HEK293 (cell line): ENCODE data around the gene GRM3.

ENCODE experiments used
- CTCF ChIA-PET: fragments of 350-600 bp; formaldehyde crosslinking; extraction: SDS; loops from one replicate; lab custom pipeline; 2021; ENCODE audit warnings: antibody characterized with exemption; lab: Yijun Ruan, JAX
- POLR2A ChIA-PET: fragments of 300-600 bp; formaldehyde crosslinking; extraction: SDS; loops from one replicate; lab custom pipeline; 2020; ENCODE audit warnings: antibody characterized with exemption, inconsistent platforms; lab: Yijun Ruan, JAX
- H3K27ac ChIP-seq: fragments of 200-500 bp; sonication (Bioruptor generic); 2 replicates; pipeline ENCODE4 v1.5.1; 2014; ENCODE audit warnings: low read depth, low read length, control low read depth, inconsistent platforms; ENCODE audit errors: extremely low read depth
- H3K36me3 ChIP-seq, 2 experiments: fragments of 200-500 bp in 1 of 2; sonication (Bioruptor generic) in 1 of 2; 1 replicate in 1 of 2; 2 replicates in 1 of 2; pipeline ENCODE4 v1.5.1; 2014 to 2017; ENCODE audit warnings: inconsistent platforms in 2 of 2, low read length in 2 of 2; ENCODE audit not compliant: control insufficient read depth in 2 of 2, insufficient read depth in 1 of 2
- H3K4me1 ChIP-seq: fragments of 200-500 bp; sonication (Bioruptor generic); 2 replicates; pipeline ENCODE4 v1.5.1; 2014; ENCODE audit warnings: mild to moderate bottlenecking, low read length, inconsistent platforms; ENCODE audit not compliant: control insufficient read depth, insufficient read depth
- H3K4me3 ChIP-seq: 2 replicates; pipeline ENCODE4 v1.5.1; 2011; ENCODE audit warnings: low read depth, mild to moderate bottlenecking, control low read depth, low read length, moderate library complexity
- H3K9me3 ChIP-seq: fragments of 200-500 bp; sonication (Bioruptor generic); 2 replicates; pipeline ENCODE4 v1.5.1; 2014; ENCODE audit warnings: low read depth, low read length, inconsistent platforms; ENCODE audit not compliant: control insufficient read depth, insufficient read depth
- RBAK ChIP-seq: fragments of 450-650 bp; formaldehyde crosslinking; IDR thresholded peaks from 2 replicates; pipeline ENCODE4 v1.5.1; 2016; ENCODE audit warnings: missing biosample characterization, missing genetic modification characterization
- SCRT1 ChIP-seq: fragments of 450-650 bp; formaldehyde crosslinking; IDR thresholded peaks from 2 replicates; pipeline ENCODE4 v1.5.1; 2016; ENCODE audit warnings: missing biosample characterization, missing genetic modification characterization, borderline replicate concordance
- ZNF112 ChIP-seq: fragments of 450-650 bp; formaldehyde crosslinking; IDR thresholded peaks from 2 replicates; pipeline ENCODE4 v1.5.0; 2017; ENCODE audit warnings: missing biosample characterization, missing genetic modification characterization
- ZNF140 ChIP-seq: fragments of 450-650 bp; formaldehyde crosslinking; IDR thresholded peaks from 2 replicates; pipeline ENCODE4 v1.5.1; 2016; ENCODE audit warnings: missing biosample characterization, missing genetic modification characterization
- ZNF558 ChIP-seq: fragments of 450-650 bp; formaldehyde crosslinking; IDR thresholded peaks from 2 replicates; pipeline ENCODE4 v1.5.1; 2016; ENCODE audit warnings: missing biosample characterization, missing genetic modification characterization
- ZNF585B ChIP-seq: fragments of 450-650 bp; formaldehyde crosslinking; IDR thresholded peaks from 2 replicates; pipeline ENCODE4 v1.5.1; 2016; ENCODE audit warnings: missing biosample characterization, missing genetic modification characterization
- ZNF600 ChIP-seq: fragments of 450-650 bp; formaldehyde crosslinking; IDR thresholded peaks from 2 replicates; pipeline ENCODE4 v1.5.1; 2016; ENCODE audit warnings: missing biosample characterization, missing genetic modification characterization
- ZNF768 ChIP-seq: fragments of 450-650 bp; formaldehyde crosslinking; IDR thresholded peaks from 2 replicates; pipeline ENCODE4 v1.5.1; 2018; ENCODE audit warnings: missing biosample characterization, mild to moderate bottlenecking, missing genetic modification characterization
- ZNF791 ChIP-seq: fragments of 450-650 bp; formaldehyde crosslinking; IDR thresholded peaks from 2 replicates; pipeline ENCODE4 v1.5.1; 2016; ENCODE audit warnings: missing biosample characterization, missing genetic modification characterization
- ZNF843 ChIP-seq: fragments of 450-650 bp; formaldehyde crosslinking; IDR thresholded peaks from 2 replicates; pipeline ENCODE4 v1.5.1; 2016; ENCODE audit warnings: missing biosample characterization, missing genetic modification characterization
- ZSCAN23 ChIP-seq: fragments of 450-650 bp; formaldehyde crosslinking; IDR thresholded peaks from 2 replicates; pipeline ENCODE4 v1.5.1; 2016; ENCODE audit warnings: missing biosample characterization, missing genetic modification characterization
- TF ChIP-seq, protein P1 (sequence below): fragments of 450-650 bp; formaldehyde crosslinking; IDR thresholded peaks from 2 replicates; pipeline ENCODE4 v1.5.1; 2016; ENCODE audit warnings: missing biosample characterization, missing genetic modification characterization
- TF ChIP-seq, protein P2 (sequence below): fragments of 450-650 bp; formaldehyde crosslinking; IDR thresholded peaks from 2 replicates; pipeline ENCODE4 v1.5.1; 2016; ENCODE audit warnings: missing biosample characterization, missing genetic modification characterization

Gene GRM3

DNA sequence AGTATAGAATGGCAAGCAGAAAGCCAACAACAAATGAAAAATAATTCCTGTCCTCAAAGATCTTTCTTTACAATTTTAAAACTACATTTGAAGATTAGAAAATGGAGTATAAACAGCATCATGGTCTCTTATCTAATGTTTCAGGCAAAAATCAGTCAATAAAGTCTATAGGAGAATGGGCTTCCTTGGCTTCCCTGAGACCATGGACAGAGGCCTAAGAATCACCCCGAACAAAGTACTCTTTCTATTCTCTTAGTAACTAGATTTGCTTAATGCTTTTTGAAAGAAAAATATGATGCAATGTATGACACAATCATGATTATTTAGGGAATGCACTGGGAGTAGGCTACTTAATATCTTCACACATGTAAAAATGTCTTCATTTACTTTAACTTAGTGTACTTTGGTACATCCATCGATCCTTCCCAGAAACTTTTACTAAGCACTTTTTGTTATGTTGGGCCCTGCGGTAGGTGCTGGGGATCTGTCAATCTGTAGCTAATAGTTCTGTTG, 17.3 kb downstream of the GRM3 start:
- TF ChIP-seq, protein P1, sequence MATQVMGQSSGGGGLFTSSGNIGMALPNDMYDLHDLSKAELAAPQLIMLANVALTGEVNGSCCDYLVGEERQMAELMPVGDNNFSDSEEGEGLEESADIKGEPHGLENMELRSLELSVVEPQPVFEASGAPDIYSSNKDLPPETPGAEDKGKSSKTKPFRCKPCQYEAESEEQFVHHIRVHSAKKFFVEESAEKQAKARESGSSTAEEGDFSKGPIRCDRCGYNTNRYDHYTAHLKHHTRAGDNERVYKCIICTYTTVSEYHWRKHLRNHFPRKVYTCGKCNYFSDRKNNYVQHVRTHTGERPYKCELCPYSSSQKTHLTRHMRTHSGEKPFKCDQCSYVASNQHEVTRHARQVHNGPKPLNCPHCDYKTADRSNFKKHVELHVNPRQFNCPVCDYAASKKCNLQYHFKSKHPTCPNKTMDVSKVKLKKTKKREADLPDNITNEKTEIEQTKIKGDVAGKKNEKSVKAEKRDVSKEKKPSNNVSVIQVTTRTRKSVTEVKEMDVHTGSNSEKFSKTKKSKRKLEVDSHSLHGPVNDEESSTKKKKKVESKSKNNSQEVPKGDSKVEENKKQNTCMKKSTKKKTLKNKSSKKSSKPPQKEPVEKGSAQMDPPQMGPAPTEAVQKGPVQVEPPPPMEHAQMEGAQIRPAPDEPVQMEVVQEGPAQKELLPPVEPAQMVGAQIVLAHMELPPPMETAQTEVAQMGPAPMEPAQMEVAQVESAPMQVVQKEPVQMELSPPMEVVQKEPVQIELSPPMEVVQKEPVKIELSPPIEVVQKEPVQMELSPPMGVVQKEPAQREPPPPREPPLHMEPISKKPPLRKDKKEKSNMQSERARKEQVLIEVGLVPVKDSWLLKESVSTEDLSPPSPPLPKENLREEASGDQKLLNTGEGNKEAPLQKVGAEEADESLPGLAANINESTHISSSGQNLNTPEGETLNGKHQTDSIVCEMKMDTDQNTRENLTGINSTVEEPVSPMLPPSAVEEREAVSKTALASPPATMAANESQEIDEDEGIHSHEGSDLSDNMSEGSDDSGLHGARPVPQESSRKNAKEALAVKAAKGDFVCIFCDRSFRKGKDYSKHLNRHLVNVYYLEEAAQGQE, result peak; percentile 65
- TF ChIP-seq ZNF600, result no peak
- TF ChIP-seq, all 188 proteins: peak for 1
- ChIA-PET CTCF (no interaction called here), POLR2A (no interaction called here)
- Histone ChIP-seq H3K4me1 (no peaks in the 10 kb centered on the region), H3K27ac (no peak overlapping the region), H3K4me3 (no peak overlapping the region), H3K36me3 (no peaks in the 10 kb centered on the region), H3K9me3 (no peaks in the 10 kb centered on the region)

DNA sequence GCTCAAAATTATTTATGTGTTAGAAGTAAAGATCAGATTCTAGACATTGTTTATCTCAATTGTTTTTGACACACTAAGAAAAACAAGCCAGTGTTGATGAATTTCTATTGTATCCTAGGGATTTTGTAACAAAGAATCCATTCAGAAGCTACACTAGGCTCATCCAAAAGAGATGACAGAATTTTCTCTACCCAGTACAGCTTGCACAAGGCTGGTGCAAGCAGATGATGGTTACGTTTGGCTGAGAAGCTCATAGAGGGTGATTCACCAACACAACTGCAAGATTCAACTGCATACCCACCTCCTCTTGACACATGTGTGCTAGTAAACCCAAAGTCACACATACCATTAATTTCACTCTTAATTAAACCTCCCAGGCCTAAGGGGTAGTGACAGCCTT, 20.8 kb downstream of the GRM3 start:
- Histone ChIP-seq H3K27ac (no peak overlapping the region), H3K4me1 (no peaks in the 10 kb centered on the region), H3K9me3 (no peaks in the 10 kb centered on the region), H3K36me3 (no peaks in the 10 kb centered on the region), H3K4me3 (no peak overlapping the region)
- ChIA-PET CTCF (interaction anchor here (0.7 to 1.5 kb wide), 2 partner anchors 11 to 241 kb away, joined by 3 read pairs; no protein-coding TSS in a partner anchor), POLR2A (no interaction called here)
- no peak for TF ChIP-seq ZNF140 (tag by site-specific recombination)
- TF ChIP-seq ZNF112 (tag by site-specific recombination), result no peak
- no peak for TF ChIP-seq ZNF843 (tag by site-specific recombination)
- TF ChIP-seq ZSCAN23, result no peak
- TF ChIP-seq ZNF768 (tag by site-specific recombination), result no peak
- TF ChIP-seq ZNF791, result no peak
- TF ChIP-seq ZNF558 (tag by site-specific recombination), result no peak
- TF ChIP-seq ZNF585B, result no peak
- TF ChIP-seq RBAK (tag by site-specific recombination), result no peak
- TF ChIP-seq, protein P2, sequence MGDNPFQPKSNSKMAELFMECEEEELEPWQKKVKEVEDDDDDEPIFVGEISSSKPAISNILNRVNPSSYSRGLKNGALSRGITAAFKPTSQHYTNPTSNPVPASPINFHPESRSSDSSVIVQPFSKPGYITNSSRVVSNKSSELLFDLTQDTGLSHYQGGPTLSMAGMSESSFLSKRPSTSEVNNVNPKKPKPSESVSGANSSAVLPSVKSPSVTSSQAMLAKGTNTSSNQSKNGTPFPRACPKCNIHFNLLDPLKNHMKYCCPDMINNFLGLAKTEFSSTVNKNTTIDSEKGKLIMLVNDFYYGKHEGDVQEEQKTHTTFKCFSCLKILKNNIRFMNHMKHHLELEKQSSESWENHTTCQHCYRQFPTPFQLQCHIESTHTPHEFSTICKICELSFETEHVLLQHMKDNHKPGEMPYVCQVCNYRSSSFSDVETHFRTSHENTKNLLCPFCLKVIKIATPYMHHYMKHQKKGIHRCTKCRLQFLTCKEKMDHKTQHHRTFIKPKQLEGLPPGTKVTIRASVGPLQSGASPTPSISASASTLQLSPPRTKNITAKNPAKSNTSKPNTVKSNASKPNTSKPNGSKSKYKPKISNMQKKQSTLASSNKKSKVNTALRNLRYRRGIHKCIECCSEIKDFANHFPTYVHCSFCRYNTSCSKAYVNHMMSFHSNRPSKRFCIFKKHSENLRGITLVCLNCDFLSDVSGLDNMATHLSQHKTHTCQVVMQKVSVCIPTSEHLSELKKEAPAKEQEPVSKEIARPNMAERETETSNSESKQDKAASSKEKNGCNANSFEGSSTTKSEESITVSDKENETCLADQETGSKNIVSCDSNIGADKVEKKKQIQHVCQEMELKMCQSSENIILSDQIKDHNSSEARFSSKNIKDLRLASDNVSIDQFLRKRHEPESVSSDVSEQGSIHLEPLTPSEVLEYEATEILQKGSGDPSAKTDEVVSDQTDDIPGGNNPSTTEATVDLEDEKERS (tag by site-specific recombination), result no peak

DNA sequence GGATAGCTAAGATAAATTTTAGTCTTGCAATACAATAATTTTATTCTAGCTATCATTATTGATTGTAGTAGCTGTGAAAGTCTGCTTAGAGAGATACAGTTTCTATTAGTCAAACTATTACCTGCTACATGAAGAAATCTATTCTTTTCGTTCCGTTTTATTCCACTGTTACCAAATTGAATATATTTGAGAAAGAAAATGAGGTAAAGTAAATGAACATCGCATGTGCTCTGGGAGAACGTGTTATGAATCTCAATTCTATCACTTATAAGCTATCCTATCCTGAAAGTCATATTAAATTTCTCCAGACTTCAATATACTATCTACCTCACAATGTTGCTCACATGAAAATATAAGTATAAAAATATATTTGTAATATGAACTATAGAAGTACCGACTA, 21.3 kb downstream of the GRM3 start:
- no peaks in the 10 kb centered on the region for H3K36me3 ChIP-seq
- no peak overlapping the region for H3K4me3 ChIP-seq
- H3K9me3 ChIP-seq, result no peaks in the 10 kb centered on the region
- ChIA-PET CTCF (interaction anchor here (1.5 kb wide), 1 partner anchor 240 kb away, joined by 3 read pairs; no protein-coding TSS in a partner anchor), POLR2A (no interaction called here)
- TF ChIP-seq SCRT1 (tag by site-specific recombination), result no peak
- H3K27ac ChIP-seq, result no peak overlapping the region
- H3K4me1 ChIP-seq, result no peaks in the 10 kb centered on the region
